ENCODE results near the gene SLCO4A1. TPM values are rescaled to one million over a fixed set of nuclear protein-coding genes. Genes with fewer than 3 reads are reported as not detected.

SLCO4A1 gene
- total RNA-seq, 1 donor from 2014 or later: 15.5 TPM

GRCh38 chr20:62686869-62687830 lies 44.8 kb downstream of the SLCO4A1 start:
- intact Hi-C loops (cut with DNase I): no loop called here
- DNase-seq (ENCODE audit: missing footprints) (no peak), ATAC-seq (no peak)

- intact Hi-C loops (cut with DNase I): no loop called here
- no peak for DNase-seq (ENCODE audit: missing footprints)
- no peak for ATAC-seq
Measured at GRCh38 chr20:62688083-62688482, 45.8 kb downstream of the SLCO4A1 start.

DNA sequence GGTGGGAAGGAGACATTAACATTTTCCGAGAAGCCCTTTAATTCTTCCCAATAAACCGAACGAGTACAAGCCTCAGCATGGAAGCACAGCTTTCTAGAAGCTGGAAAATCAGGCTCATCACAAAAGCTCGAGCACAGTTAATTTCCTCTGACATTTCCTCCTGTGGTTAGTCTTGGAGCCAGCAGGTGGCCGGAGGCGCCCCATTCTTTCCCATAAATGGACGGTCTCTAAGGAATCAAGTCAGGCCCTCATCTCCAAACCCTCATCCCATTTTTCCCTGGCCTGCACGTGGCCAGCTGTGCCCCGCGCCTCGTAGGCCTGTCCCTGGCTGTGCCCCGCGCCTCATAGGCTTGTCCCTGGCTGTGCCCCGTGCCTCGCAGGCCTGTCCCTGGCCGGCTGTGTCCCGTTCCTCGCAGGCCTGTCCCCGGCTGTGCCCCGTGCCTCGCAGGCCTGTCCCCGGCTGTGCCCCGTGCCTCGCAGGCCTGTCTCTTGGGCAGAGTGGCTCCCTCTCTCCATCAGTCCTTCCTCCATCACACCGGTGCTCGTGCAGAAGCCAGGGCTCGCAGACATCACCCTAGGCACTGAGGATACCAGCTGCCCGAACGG lies 46.7 kb downstream of the SLCO4A1 start:
- ATAC-seq: no peak
- no peak for DNase-seq (ENCODE audit: missing footprints)
- intact Hi-C loops (cut with DNase I): no loop called here

GRCh38 chr20:62689861-62690260 lies 47.6 kb downstream of the SLCO4A1 start:
- no peak for ATAC-seq
- DNase-seq (ENCODE audit: missing footprints): no peak
- intact Hi-C loops (cut with DNase I): no loop called here

GRCh38 chr20:62690261-62690820 lies 48.0 kb downstream of the SLCO4A1 start:
- intact Hi-C loops (cut with DNase I): no loop called here
- ATAC-seq: no peak
- no peak for DNase-seq (ENCODE audit: missing footprints)

- no peak for ATAC-seq
- intact Hi-C loops (cut with DNase I): no loop called here
- DNase-seq (ENCODE audit: missing footprints): no peak
Measured at GRCh38 chr20:62691487-62691886, 49.2 kb downstream of the SLCO4A1 start.

DNA sequence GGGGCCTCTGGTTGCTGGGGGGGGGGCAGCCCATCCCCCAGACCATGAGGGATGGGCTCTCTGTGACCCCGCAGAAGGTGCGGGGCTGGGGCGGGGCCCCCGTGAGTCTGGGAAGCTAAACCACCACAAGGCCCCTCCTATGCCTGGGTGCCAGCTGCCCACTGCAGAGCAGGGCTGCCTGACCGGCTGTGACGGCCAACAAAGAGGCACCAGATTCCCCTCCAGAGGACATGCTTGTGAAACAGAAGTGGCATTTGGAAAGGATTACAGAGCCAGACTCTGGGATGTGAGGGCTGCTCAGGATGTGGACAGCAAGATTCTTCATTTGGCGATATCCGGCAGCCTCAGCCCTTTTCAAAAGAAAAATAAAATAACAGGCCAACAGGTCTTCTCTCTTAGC lies 49.9 kb downstream of the SLCO4A1 start:
- DNase-seq (ENCODE audit: missing footprints): no peak
- intact Hi-C loops (cut with DNase I): no loop called here
- ATAC-seq: no peak

- DNase-seq (ENCODE audit: missing footprints) (no peak), ATAC-seq (no peak)
- intact Hi-C loops (cut with DNase I): no loop called here
Measured at GRCh38 chr20:62692801-62693523, 50.7 kb downstream of the SLCO4A1 start.

DNA sequence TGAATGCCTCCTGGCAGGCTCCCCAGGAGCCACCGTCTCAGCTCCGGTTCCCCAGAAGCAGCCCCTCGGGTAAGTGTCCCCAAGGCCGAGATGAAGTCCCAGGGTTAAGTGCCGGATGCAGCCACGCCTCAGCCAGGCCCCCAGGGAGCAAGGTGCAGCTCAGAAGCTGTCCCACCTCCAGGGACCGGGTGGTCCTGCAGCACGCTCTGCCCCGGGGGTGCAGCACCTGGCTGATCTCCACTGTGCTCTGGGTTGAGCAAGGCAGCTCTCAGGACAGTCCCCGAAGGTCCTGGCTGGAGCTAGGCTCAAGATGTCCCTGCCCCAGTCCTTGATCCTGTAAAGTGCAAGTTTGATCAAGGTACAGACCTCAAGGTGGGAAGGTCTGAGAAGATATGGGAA lies 51.2 kb downstream of the SLCO4A1 start:
- DNase-seq (ENCODE audit: missing footprints): no peak
- intact Hi-C loops (cut with DNase I): no loop called here
- ATAC-seq: no peak

- DNase-seq (ENCODE audit: missing footprints) (no peak), ATAC-seq (no peak)
- intact Hi-C loops (cut with DNase I): no loop called here
Measured at GRCh38 chr20:62694106-62694505, 51.8 kb downstream of the SLCO4A1 start.

DNA sequence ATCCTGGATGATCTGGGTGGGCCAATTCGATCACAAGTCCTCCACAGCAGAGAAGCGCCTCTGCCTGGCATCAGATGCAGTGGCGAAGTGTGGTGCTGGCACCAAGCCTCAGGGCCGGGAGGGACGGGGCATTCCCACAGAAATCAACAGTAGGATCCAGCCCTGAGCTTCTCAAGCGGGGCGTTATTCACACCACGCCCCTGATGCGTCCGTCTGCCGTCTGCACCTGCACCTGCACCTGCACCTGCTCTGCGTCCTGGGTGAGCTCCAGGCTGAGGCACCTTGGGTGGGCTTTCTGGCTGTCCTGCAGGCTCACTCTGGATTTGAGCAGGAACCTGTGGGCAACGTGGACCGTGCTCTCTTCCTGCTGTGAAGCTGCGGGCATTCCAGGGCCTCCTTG lies 52.6 kb downstream of the SLCO4A1 start:
- ATAC-seq (no peak), DNase-seq (ENCODE audit: missing footprints) (no peak)
- intact Hi-C loops (cut with DNase I): no loop called here

- intact Hi-C loops (cut with DNase I): no loop called here
- no peak for ATAC-seq
- no peak for DNase-seq (ENCODE audit: missing footprints)
Measured at GRCh38 chr20:62695448-62696414, 53.4 kb downstream of the SLCO4A1 start.

DNA sequence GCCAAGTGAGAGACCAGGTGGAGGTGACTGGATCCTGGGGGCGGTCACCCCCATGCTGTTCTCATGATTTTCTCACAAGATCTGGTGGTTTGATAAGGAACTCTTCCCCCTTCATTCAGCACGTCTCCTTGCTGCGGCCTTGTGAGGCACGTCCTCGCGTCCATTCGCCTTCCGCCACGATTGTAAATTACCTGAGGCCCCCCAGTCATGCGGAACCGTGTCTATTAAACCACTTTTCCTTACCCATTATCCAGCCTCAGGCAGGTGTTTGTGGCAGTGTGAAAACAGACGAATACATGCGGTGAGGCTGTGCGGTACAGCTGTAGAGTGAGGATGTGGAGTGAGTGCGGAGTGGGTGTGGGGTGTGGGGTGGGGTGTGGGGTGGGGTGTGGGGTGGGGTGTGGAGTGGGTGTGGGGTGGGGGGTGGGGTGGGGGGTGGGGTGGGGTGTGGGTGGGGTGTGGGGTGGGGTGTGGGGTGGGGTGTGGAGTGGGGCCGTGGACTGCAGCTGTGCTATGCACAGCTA lies 54.2 kb downstream of the SLCO4A1 start:
- intact Hi-C loops (cut with DNase I): no loop called here
- ATAC-seq: no peak
- DNase-seq (ENCODE audit: missing footprints): no peak

DNA sequence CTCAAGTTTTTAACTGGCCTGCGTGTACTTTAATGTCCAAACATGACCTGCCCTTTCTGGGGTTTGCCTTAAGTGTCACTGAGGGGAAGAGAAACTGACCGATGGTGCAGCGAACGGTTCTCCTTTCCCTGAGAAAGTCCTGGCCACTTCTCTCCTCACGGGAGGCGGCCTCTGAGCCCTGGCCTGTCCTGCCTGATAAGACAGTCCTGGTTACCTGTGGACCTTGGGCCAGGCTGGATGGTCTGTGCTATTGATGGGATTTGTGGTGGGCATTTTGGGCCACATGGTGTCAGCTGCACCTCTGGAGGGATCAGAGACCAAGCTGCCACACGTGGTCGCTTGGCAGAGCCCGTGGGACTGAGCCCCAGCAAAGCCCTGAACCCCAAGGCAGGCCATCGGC lies 54.7 kb downstream of the SLCO4A1 start:
- intact Hi-C loops (cut with DNase I): no loop called here
- ATAC-seq (no peak), DNase-seq (ENCODE audit: missing footprints) (peak; percentile 25)

DNA sequence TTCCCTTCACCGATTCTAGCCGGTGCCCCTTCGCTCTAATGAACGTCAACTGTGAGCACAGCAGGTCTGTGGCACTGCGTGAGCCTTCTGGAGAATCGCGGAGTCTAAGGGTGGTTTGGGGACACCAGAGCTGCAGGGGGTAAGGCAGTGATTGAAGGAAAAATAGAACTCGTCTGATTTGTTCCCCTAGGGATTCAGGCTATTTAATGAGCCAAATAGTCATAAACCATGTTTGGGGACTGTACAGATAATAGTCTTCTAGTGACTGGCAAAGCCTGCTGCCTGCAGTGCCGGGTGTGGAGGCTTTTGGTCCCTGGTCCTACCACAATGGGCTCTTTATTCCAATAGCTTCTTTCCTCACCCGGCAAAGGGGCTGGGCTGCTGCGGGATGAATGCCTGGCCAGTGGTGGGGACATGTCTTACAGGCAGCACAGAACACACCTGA lies 55.2 kb downstream of the SLCO4A1 start:
- intact Hi-C loops (cut with DNase I): no loop called here
- ATAC-seq: no peak
- peak; percentile 11 for DNase-seq (ENCODE audit: missing footprints)

DNA sequence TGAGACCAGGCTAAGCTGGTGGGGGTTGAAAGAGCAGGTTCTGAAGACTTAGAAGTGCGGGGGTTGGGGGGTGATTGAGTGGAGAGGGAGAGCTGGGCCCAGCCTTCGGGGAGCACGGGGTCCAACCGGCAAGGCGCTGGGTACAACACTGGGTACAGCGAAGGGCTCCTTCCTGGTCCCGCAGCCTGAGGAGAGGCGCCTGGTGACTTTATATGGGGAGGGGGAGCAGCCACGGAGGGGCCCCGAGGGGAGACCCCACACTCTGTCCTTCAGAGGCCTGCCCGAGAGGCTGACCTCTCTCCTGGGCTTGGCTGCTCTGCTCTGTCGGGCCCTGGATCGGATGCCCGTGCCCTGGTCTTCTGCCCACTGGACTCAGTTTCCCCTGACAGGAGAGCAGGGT lies 55.9 kb downstream of the SLCO4A1 start:
- intact Hi-C loops (cut with DNase I): no loop called here
- DNase-seq (ENCODE audit: missing footprints) (peak; percentile 45), ATAC-seq (no peak)

GRCh38 chr20:62699296-62699695 lies 57.0 kb downstream of the SLCO4A1 start:
- ATAC-seq (no peak), DNase-seq (ENCODE audit: missing footprints) (peak; percentile 16)
- intact Hi-C loops (cut with DNase I): no loop called here

DNA sequence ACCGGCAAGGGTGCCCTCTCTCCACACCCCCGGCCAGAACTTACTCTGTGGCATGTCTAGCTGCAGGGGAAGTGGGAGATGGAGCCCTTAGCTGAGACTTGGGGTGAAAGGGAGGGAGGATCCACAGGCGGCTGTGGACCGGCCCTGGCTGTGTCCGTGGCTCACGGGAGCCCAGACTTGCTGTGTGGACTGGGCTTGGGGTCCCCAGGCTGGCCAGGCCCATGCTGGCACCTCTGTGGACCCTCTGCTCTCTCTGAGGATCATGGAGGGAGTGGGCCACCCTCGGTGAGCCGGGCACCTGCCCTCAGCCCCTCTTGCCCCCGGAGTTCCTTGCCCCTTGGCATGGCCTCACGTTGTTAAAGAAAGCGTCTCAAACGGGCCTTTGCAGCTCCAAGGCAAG lies 57.4 kb downstream of the SLCO4A1 start:
- ATAC-seq (no peak), DNase-seq (ENCODE audit: missing footprints) (peak; percentile 15)
- intact Hi-C loops (cut with DNase I): no loop called here

All from Right ventricle myocardium inferior (tissue), 1 donor.